Stimulated activated CD4-positive, alpha-beta T cell treated with anti-CD3 and anti-CD28 coated beads, Interleukin-15, amount 100 ng/mL, for 24 hours (primary cell): Measurements from ENCODE around the gene SLC22A6.

Source experiments
- DNase-seq: peaks from one replicate; pipeline ENCODE4 v3.0.0-alpha.2; 2020

SLC22A6 gene

DNA sequence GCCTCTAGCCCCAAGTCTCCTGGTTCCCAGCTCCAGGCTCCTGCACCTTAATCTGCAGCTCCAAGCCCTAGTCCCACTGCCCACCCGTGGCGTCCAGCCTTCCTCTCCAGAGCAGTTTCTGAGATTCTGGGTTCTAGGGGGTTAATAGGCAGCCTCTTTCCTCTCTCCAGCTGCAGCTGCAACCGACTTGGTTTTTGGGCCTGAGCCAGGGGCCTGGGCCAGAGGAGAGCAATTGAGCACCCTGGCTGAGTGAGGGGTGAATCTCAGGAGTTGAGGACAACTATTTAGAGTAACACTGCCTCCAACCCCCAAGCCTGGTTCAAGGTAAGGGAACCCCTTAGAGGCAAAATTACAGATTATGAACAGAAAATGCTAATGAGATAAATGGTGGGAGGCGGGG is 54.6 kb downstream of the SLC22A6 start:
- DNase-seq = no peak

DNA sequence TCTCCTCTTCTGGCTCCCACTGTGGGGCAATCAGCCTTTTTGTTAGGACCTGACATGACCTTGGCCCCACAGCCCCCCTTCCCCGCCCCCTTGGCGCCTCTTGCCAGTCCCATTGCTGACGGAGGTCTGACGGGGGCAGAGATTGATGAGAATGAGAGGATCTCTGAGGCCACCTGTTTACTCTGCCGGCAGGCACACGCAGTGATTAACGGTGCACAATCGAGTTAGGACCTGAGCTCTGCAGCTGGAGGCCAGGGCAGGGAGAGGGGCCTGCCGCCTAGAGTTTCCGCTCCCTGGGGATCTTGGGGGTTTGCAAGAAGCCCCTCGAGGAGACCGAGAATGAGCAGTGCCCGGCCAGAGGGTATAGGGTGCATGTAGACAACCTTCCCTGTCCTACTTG is 56.8 kb downstream of the SLC22A6 start:
- no peak for DNase-seq

DNA sequence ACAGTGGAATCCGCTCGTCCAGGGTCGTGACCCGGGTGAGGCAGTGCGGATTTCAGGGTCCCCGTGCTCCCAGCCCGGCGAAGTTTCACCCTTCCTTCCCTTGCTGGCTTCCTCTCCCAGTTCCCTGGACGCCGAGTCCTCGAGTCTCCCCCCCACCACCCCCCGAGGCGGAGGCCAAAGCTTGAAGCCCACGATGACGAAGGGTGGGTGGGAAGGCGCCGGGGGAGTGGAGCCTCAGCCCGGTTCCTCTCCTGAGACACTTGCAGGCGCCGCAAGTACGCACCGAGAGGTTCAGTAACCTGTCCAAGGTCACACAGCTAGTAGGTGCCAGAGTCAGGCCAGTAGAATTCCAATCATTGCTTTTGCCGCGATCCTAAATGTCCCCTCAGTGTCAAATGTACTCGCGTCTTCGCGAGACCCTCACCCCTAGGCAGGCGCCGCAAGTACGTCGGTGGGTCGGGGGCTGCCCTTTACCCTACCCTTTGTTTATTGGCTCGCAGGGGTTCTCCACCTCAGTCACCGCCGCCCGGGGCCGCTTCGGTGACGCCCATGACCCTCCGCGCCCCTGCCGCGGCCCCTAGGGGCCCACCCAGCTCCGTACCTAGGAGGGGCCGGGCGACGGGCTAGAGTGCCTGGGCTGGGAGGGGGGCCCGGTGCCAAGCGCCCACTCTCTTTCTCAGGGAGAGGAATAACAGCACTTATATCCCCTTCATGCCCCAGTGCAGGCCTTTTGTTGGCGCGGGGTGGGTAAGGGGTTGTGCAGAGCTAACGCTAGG is 57.9 kb downstream of the SLC22A6 start:
- DNase-seq = no peak
